Brain microvascular endothelial cell (primary cell): ENCODE measurements around the gene SLC38A10.
A peak's percentile ranks its signal among the peaks of the same experiment; 100 is the strongest.
"Not testable (repeated sequence)": the region's sequence is repeated elsewhere in the genome, so short reads cannot be mapped to it uniquely, and the experiment has no call there.

Experiments used
- DNase-seq: peaks from one replicate; pipeline ENCODE4 v3.0.0-alpha.2; 2020
- H3K27ac ChIP-seq: fragments of 250-450 bp; sonication (Bioruptor Pico); 2 replicates; pipeline ENCODE4 v1.5.1; 2020; ENCODE audit warnings: mild to moderate bottlenecking, moderate library complexity
- H3K27me3 ChIP-seq: fragments of 250-450 bp; sonication (Bioruptor Pico); replicated peaks from 2 replicates; pipeline ENCODE4 v1.5.1; 2020; ENCODE audit warnings: mild to moderate bottlenecking
- H3K36me3 ChIP-seq: fragments of 250-450 bp; sonication (Bioruptor Pico); replicated peaks from 2 replicates; pipeline ENCODE4 v1.5.1; 2020; ENCODE audit warnings: mild to moderate bottlenecking
- H3K4me3 ChIP-seq: 2 replicates; pipeline ENCODE4 v1.5.1; 2011; ENCODE audit warnings: low read depth, mild to moderate bottlenecking, control low read depth, low read length, moderate library complexity
- CTCF ChIP-seq: IDR thresholded peaks from 2 replicates; pipeline ENCODE4 v1.5.1; 2011; ENCODE audit warnings: low read depth, mild to moderate bottlenecking, moderate library complexity, low read length, control low read depth, inconsistent platforms; ENCODE audit errors: missing control alignments
- in situ Hi-C: cut with HindIII; loops from 2 replicates; pipeline ENCODE4 v1.10.0; 2017; ENCODE audit warnings: low sequenced_read_pairs, low pct_ligation_motif_present

Gene SLC38A10

GRCh38 chr17:81230043-81230820 is 64.9 kb downstream of the SLC38A10 start:
- Histone ChIP-seq H3K27ac (no peak overlapping the region), H3K4me3 (no peak overlapping the region), H3K36me3 (peaks cover 33% of the 10 kb centered on the region), H3K27me3 (no peaks in the 10 kb centered on the region)
- DNase-seq: no peak
- in situ Hi-C loops: no loop called here
- peak; percentile 59 for TF ChIP-seq CTCF

- H3K27ac ChIP-seq: no peak overlapping the region
- H3K4me3 ChIP-seq: no peak overlapping the region
- no peak for TF ChIP-seq CTCF
- no peaks in the 10 kb centered on the region for H3K27me3 ChIP-seq
- no peak for DNase-seq
- in situ Hi-C loops: no loop called here
- H3K36me3 ChIP-seq: peaks cover 33% of the 10 kb centered on the region
These were observed 65.5 kb downstream of the SLC38A10 start for GRCh38 chr17:81229666-81229920.

- no peak for DNase-seq
- in situ Hi-C loops: no loop called here
- Histone ChIP-seq H3K27me3 (no peaks in the 10 kb centered on the region), H3K4me3 (no peak overlapping the region), H3K27ac (no peak overlapping the region), H3K36me3 (peaks cover 33% of the 10 kb centered on the region)
- no peak for TF ChIP-seq CTCF
These were observed 66.1 kb downstream of the SLC38A10 start for GRCh38 chr17:81228834-81229665.

GRCh38 chr17:81228420-81228819 is 66.7 kb downstream of the SLC38A10 start:
- H3K27ac ChIP-seq: no peak overlapping the region
- TF ChIP-seq CTCF: no peak
- in situ Hi-C loops: no loop called here
- no peak overlapping the region for H3K4me3 ChIP-seq
- DNase-seq: no peak
- peaks cover 33% of the 10 kb centered on the region for H3K36me3 ChIP-seq
- H3K27me3 ChIP-seq: no peaks in the 10 kb centered on the region

- H3K27ac ChIP-seq, DNase-seq, H3K27me3 ChIP-seq, in situ Hi-C loops, H3K4me3 ChIP-seq: not testable (repeated sequence)
- H3K36me3 ChIP-seq: peaks cover 29% of the 10 kb centered on the region
These were observed 67.5 kb downstream of the SLC38A10 start for GRCh38 chr17:81227630-81228029.

GRCh38 chr17:81223762-81224130 is 71.4 kb downstream of the SLC38A10 start:
- DNase-seq: no peak
- Histone ChIP-seq H3K4me3 (peak overlapping the region; percentile 54), H3K36me3 (peaks cover 1% of the 10 kb centered on the region), H3K27me3 (no peaks in the 10 kb centered on the region), H3K27ac (no peak overlapping the region)
- no peak for TF ChIP-seq CTCF
- in situ Hi-C loops: no loop called here
